Stimulated activated CD4-positive, alpha-beta T cell treated with anti-CD3 and anti-CD28 coated beads, Interleukin-1b, Interleukin-23, amount 100 ng/mL, for 48 hours (primary cell): Measurements from ENCODE around the gene HRH3.

Experiments used
- DNase-seq: peaks from one replicate; pipeline ENCODE4 v3.0.0-alpha.2; 2020

HRH3 gene

DNA sequence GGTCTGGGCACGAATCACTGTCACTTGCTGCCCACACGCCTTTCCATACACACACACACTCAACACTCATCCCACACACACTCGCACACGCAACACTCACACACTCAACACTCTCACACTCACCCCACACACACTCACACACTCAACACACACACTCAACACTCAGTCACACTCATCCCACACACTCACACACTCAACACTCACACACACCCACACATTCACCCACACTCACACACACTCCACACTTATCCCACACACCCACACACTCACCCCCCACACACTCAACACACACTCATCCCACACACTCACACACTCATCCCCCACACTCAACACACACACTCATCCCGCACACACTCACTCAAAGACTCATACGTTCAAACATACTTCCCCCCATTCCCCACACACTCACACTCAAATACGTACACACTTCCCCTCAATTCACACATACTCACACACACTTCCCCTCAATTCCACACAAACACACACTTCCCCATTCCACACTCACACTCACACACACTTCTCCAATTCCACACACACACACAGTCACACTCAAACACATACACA is 9.0 kb upstream of the HRH3 start:
- DNase-seq = no peak

DNA sequence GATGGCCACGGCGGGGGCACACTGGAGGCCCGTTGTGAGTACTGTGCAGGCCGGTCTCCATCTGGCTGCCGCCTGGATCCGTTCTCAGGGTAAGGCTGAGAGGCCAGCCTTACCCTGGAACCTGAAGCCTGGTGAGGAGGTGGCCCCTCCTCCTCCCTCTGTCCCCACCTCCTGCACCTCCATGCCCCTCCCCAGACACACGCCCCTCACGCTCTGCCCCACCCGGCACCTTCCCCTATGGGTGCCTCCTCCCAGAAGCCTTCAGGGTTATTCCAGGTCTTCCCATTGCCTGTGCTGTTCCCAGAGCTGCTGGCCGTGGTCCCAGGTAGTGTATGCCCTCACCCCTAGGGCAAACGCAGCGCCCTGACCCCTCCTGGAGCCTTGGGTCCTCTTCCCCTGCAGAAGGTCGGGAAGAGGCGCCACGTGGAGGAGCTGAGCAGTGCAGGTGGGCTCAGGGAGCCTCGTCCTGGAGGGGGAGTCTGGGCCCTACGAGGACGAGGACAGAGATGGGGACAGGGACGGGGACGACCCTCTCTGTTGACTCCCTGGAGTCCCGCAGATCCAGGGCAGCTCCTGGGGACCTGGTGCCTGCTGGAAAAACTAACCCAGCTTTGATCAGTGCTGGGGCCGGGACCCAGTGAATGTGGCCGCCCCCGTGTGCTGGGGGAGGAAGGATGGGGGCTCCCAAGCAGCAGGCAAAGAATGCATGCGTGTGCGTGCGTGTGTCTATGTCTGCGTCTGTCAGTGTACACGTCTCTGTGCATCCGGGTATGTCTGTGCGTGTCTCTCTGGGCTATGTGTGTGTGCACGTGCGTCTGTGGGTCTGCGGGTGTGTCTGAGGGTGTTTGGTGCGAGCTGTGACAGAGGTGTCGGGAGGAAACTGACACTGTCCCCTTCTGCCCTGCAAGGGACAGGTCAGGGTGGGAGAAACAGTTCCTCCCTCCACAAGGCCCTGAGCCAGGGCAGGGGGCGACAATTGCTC is 8.2 kb upstream of the HRH3 start:
- no peak for DNase-seq

DNA sequence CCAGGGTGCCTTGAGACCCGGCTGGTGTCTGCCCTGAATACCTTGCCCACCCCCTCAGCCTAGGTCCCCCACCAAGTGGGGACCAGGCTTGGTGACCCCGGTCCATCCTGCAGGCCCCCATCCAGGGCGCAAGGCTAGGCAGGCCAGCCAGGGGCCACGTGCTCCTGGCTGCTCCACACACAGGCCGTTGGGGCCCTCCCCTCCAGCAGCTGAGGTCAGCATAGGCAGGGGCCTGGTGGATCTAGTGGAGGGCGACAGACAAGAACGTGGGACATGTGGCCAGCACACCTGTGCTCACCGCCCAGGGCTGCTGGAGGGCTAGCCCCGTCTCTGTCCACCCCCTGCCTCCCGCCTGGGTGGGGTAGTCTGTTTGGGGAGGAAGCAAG is 7.5 kb upstream of the HRH3 start:
- no peak for DNase-seq

DNA sequence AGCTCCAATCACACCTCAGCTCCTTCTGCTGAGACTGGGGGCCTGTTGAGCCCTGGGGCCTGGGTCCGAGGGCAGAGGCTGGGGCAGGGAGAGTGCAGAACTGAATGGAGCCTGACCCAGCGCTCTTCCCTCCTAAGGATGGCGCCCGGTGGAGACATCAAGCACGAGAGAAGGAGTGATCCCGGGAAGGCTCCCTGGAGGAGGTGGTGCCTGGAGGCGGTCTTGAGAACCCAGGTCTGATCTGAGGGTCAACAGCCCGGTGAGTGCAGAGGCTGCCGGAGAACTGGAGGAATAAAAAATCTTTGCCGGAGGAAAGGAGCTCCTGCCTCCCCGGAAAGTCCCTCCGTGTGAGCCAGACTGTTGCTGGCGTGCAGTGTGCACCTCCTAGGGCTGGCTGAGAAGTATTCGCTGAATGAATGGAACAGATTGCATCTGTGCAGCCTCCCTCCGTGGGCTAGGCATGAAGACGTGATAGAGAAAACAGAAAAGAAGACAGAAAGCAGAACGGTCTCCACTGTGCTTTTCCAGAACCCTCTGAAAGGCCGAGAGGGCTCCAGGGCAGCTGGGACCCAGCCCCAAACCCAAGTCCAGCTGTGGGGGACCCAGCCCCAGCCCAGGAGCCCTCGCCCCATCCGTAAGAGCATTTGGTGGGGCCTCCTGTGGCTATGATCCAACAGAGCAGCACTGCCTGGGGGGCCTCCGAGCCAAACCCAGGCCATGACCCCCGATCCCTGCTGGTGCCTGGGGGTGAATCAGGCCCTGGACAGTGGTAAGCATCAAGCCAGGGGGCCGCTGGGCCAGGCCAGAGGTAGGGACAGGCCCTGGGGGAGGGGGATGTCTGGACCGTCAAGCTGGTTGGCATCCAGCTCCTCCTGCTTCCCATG is 6.9 kb upstream of the HRH3 start:
- DNase-seq = no peak

DNA sequence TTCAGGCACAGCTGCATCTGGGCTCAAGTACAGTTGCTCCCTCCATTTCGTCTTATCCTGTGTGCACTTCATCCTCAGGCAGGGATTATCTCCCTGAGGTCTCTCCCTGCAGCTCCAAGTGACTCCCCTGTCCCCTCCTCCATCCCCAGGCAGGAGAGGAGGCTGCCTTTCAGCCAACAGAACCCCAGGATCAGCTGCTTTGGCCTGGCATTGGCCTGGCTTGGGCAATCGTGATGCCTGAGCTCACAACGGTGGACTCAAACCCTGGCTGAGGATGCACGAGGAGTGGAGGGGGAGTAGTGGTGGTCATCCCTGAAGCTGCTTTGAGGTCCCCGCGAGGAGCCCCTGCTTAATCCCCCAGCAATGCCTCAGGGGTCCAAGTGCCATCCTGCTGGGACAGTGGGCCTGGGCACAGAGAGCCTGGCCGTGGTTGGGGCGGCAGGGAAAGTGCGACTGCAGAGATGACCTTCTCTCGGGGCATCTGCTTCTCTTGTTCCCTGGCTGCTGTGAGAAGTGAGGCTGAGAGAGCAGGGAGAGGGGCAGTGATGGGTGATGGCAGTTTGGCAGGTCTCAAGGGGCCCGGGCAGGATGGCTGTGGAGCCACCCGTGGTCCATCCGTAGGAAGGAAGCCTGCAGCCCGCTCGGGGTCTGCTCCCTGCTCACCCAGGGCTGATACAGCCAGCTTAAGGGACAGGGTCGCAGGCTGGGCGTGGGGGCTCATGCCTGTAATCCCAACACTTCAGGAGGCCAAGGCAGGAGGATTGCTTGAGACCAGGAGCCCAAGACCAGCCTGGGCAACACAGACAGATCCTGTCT is 6.0 kb upstream of the HRH3 start:
- DNase-seq = no peak

DNA sequence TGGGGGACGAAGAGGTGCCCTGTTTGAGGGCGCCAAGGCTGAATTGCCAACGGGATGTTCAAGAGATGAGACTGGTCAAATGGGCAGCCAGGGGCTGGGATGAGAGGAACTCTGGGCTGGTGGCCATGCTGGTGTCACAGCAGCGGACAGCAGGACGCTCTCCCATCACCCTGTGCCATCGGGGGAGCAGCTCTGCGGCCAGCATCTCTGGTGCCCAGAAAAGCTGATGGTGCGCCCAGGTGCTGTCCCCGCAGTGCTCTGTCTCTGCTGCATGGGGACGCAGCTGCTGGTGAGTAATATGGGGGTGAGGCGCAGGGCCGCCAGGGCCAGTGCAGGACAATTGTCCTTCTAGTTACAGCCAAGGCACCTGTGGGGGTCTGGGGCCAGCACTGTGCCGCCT is 4.9 kb upstream of the HRH3 start:
- DNase-seq = no peak

DNA sequence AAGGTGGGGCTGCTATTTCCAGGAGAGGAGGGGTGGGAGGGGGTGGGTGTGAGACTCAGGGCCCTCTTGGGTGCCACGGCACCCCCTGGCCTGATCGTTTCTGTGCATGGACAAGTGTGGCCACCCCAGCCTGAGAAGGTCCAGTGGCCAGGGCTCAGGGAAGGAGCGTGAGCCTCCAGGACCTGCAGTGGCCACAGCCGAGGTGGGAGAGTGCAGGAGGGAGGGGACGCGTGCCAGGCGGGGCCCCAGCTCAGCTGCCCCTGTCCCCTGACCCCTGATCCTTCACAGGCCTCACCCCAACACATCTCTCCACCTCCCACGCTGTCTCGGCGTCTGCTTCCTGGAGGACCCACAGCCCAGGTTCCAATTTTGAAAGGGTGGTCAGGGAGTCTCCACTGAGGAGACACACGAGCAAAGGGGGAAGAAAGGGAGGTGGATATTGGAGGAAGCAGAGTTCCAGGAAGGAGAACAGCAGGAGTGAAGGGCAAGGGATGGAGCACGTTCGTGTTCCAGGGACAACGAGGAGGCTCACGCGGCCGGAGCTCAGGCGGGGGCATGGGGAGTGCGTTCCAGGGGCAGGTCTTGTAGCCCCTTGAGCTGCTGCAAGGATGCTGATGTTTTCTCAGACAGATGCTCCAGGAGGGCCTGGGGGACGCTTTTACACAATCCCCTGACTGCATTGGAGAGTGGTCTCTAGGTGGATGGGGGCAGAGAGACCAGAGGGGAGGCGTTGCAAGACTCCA is 4.2 kb upstream of the HRH3 start:
- no peak for DNase-seq

DNA sequence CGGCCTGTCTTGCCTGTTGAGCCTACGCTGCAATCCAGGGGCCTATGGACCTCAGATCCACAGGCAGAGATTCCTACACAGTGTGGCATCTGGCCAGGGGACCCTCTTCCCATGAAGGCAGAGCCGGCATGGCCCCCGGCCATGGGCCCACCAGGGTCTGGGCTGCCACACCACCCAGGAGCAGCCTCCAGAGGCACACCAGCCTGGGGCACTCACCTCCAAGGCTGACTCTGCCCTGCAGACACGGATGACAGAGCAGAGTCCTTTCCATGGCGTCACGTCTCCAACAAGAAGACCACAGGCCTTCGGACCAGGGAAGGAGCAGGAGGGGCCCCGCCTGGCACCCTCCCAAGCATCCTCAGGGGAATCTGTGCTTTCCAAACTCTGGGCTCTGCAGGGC is 3.5 kb upstream of the HRH3 start:
- DNase-seq = no peak

DNA sequence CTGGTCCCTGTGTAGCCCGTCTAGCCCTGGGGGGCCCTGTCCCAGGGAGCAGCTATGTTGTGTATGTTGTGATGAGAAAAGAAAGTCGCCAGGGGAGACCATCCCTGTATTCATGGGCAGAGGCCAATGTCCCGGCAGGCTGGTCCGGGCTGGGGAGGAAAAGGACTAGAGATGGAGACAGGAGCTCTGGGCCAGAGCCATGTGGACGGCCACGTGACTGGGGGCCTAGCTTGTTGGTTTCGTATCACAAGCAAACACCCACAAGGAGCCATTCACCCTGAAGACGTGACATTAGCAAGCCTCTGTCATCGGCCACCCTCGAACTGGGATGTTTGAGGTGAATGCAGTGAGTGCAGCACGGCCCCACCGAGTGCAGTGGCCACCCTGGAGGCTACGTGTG is 2.9 kb upstream of the HRH3 start:
- no peak for DNase-seq

DNA sequence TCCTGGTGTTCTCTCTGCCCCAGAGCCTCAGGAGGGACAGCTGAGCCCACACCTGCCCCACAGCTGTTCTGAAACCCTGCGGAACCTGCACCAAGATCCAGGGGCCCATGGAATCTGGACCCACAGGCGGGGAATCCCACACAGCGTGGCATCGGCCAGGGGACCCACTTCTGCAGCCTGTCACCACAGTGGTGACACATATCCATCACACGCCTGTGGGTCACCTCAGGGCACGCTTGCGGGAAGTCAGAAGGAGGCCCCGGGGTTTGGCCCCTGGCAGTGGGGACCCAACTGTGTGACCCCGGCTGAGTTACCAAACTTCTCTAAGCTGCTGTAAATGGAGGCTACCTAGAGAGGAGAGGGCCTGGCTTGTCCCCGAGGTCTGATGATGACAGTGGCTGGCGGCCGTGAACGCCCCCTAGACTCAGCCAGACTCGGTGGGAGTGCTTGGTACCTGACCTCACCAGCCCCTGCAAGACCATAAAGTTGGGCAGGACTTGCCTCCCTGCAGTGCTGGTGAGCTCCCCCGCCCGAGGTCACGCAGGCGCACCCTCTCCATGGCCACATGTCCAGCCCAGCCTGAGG is 2.3 kb upstream of the HRH3 start:
- no peak for DNase-seq

DNA sequence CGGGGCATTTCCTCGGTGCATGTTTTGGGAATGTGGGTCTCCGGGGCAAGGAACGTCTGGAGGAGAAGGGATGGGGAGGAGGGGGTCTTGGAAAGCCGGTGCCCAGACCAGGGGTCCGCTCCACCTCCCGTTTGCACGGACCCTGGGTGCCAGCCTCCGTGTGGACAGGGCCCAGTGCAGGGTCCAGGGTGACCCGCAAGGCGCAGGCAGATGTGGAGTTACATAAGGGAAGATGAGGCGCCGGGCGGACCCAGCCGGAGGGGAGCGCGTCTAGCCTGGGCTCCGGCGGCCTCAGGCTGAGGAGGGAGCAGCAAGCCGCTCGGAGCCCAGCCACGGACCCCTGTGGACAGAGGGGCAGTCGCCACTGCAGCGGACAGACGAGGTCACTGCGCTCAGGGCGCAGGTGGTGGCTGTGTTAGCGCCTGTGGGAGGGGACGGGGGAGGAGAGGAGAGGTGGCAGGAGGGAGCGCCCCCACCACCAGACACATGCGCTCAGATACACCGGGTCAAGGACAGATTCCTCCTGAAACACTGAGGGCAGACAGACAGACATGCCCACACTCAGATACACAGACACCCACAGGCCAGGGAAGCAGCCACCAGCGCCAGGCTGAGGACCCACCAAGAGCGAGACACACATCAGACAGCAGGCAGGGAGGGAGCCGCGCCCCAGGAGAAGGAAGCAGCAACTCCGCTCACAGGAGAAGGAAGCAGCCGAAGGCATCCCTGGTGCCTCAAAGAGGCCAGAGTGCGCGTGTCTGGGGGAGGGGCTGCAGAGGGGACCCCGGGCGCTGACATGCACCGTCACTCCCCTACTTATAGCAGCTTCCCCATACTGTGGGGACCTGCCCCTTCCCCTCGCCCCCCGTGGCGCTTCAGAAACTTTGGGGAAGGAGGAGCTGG is 839 bp upstream of the HRH3 start:
- no peak for DNase-seq

DNA sequence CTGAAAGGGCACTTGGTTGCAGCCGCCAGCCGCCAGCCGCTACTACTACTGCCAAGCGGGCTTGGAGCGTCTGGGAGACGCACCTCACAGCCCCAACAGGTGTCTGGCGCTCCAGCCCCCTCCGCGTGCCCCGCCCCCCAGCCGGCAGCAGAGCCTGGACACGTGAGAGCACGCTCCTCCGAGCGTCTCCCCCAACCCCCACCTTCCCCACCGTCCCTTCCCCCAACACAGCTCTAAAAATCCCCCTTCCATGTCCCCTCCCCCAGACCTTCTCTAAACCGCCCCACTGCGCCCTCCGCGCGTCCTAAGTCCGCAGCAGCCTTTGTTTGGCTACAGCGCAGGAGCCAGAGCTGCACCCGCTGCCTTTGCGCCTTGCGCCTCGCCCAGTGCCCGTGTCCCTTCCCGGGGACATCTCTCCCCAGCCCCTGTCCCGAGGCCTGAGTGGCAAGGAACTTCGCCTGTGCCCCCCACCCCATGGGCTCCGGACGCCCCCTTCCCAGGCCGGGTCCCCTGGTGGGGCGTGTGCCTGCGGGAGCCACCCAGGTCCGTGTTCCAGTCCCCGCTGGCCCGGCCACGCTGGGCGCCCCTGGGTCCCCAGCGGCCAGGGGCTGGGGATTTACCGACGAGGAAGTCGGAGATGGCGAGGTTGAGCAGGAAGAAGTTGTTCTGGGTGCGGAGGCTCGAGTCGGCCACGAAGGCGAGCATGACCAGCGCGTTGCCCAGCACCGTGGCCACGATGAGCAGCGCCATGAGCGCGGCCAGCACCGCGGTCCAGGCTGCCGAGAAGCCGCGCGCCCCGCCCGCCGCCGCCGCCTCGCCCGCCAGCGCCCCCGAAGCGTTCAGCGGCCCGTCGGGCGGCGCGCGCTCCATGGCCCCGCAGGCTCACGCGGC is 732 bp downstream of the HRH3 start:
- DNase-seq = no peak

DNA sequence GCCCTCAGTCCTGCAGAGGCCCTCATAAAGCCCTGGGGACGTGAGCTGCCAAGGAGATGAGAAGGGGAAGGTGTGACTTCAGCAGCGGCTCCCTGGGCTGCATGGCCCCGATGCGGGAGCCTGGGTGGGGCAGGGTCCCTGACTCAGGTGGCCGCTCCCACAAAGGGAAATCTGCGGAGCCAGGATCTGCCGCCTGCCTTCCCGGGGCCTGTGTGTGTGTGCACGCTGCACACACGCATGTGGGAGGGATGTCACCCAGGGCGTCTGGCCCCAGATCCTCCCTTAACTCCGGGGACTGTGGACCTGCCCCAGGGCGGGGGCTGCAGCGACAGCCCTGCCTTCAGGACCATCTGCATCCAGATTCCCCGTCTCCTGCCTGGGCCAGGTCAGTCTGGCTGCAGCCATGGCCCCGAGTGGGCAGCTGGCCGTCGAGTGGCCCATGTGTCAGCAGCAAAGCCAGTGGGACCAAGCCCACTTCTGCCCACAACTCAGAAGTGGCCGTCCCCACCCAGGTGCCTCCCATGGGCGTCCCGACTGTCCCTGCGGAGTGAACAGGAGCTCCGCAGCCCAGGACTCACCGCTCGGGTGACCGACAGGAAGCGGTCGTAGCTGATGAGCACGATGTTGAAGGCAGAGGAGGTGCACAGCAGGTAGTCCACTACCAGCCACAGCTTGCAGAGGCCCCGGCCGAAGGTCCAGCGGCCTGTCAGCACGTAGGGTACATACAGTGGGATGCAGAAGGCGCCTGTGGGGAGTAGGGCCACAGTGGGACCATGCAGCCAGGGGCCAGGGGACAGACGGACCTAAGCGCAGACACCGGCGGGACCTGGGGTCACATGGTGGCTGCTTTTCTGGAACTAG is 1.9 kb downstream of the HRH3 start:
- no peak for DNase-seq

DNA sequence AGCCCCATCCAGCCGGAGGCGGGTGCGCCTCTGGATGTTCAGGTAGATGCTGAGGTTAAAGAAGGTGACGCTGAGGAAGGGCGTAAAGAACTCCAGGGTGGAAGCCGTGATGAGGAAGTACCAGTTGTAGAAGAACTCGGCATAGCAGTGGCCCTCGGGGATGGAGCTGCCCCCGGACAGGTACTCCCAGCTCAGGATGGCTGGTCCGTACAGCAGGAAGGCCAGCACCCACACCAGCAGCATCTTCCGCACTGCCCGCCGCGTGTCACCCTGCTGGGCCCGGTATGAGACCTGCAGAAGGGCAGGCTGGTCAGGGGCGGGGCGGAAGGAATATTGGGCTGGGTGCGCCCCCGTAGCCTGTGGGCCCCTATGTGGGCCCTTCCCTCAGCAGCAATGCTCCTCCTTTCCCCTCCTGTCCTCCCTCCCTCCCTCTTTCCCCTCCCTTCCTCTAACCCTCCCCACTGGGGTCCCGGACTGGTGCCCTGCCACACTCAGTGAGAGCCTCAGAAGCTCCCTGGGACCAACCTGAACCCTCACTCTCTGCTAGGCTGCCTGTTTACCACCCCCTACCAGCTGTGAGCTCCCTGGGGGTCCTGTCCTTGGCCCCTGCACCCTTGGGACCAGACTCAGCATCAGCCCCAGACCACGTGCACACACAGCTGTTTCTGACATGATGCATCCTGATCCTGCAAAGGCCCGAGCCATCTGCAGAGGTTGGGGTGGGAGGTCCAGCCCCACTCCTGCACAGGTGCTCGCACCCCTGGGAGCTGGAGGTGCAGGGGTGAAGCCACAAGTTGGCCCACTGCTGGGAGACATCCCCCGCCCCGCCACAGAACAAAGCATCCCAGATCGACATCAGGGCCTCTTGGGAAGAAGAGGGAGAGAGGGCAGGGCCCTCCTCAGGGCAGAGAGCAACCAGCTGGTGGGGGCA is 3.2 kb downstream of the HRH3 start:
- no peak for DNase-seq

DNA sequence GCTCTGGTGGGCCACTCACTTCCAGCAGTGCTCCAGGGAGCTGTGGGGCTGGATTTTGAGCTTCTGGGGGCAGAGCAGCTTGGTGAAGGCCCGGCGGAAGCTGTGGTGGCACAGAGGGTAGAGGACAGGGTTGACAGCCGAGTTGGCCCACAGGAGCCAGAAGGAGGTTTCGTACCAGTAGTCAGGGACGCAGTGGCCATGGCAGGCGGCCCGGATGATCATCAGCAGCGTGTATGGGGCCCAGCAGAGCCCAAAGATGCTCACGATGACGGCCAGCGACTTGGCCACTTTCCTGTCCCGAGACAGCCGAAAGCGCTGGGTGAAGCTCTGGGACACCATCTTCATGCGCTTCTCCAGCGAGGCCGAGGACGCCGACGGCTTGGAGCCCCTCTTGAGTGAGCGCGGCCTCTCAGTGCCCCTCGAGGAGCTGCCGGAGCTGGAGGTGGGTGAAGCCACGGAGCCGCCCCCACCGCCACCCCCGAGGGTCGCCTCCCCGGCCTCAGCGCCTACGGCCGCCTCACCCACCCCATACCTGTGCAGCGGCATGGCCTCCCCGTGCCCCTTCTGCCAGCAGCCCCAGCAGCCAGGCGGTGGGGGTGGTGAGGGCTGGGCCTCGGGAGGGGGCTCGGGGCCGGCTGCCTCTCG is 4.0 kb downstream of the HRH3 start:
- DNase-seq = no peak
